ENCODE data around the gene PRKRA.
"Not testable (repeated sequence)": the region's sequence is repeated elsewhere in the genome, so short reads cannot be mapped to it uniquely, and the experiment has no call there.

PRKRA gene

DNA sequence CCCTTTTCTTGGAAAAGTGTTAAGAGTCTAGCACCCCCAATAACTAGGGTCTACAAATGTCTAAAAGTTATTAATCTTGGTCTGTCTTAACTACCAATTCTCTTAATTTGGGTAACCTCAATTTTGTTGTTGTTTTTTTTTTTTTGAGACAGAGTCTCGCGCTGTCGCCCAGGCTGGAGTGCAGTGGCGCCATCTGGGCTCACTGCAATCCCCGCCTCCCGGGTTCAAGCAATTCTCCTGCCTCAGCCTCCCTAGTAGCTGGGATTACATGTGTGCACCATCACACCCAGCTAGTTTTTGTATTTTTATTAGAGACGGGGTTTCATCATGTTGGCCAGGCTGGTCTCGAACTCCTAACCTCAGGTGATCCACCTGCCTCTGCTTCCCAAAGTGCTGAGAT lies 38.5 kb downstream of the PRKRA start:
- DNase-seq: not testable (repeated sequence)

DNA sequence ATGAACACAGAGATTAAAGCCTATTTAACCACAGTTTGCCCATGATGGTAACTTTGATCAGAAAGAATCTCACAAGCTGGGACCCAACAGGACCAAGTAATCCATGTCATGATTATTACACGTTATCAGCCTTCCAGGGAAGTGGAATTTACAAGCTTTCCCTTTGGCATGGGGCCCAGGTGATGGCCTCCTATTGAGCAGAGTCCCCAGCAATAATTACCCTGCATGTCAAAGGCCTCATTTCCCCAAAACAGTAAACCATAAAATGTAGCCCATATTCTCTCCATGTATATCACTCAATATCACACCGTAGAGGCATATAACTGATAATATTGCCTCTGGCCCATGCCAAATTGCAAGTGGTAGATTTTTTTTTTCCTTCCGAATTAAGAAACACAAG lies 38.9 kb downstream of the PRKRA start:
- no peak for DNase-seq

DNA sequence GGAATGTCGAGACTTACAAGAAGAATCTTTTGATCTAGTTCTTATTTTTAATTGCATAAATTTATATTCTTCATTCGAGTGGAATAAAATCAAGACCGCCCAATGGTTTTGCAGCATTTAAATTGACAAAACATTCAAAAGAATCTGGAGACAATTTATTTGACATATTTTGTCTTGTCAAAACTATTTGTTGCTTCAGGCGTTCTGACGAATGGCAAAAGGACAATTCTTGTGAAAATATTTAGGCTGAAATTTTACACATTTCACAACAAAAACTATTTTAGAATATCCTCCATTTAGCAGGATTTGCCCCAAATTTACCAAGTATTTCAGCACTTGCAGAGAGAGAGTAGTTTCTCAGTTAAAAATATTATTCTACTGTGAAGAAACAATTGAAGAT lies 41.7 kb downstream of the PRKRA start:
- DNase-seq: no peak

DNA sequence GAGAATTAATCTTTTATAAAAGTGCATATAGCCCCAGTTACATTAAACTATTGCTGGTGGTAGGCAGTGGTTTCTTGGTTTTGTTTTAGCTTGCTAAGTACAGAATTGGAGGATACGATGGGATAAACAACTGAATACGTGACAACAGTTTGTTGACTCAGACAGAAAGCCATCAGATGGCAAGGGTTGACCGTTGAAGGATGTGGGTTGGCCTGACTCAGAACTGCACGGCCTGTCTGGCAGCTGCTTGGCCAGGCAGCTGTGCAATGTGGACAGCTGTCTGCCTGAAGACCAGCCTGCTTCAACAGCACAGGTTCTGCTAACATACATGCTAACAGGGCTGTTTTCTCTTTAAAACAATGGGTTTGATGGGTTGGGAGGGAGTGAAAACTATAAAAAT lies 46.6 kb downstream of the PRKRA start:
- DNase-seq: peak; percentile 58

DNA sequence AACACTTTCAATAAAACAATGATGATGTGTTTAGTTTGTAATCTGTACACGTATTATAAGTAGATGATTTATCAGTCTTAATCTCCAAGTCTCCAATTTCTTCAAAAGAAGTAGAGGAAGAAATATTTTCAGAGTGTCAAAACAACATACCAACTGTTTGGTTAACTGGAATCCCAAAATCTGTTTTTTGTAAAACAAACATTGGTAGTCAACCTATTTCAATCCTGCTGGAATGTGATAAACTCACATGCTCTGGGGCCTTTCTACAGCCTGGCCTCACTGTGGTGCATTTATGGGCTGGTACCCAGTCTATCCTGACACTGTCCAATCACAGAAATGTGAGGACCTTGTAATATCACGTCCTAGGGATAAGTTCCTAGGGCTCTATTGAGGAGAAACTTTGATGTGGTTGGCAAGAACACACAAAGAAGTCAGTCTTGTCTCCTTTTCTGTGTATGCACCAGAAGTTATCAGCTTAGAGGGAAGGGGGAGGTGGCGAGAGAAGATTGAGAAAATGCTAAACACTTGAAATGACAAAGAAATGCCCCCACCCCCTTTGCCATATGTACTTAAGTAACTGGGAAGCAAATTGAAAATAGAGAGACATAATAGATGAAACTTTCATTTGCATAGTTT lies 47.2 kb downstream of the PRKRA start:
- DNase-seq: no peak

- no peak for DNase-seq
Observed at GRCh38 chr2:178401994-178402437, 49.0 kb downstream of the PRKRA start.

DNA sequence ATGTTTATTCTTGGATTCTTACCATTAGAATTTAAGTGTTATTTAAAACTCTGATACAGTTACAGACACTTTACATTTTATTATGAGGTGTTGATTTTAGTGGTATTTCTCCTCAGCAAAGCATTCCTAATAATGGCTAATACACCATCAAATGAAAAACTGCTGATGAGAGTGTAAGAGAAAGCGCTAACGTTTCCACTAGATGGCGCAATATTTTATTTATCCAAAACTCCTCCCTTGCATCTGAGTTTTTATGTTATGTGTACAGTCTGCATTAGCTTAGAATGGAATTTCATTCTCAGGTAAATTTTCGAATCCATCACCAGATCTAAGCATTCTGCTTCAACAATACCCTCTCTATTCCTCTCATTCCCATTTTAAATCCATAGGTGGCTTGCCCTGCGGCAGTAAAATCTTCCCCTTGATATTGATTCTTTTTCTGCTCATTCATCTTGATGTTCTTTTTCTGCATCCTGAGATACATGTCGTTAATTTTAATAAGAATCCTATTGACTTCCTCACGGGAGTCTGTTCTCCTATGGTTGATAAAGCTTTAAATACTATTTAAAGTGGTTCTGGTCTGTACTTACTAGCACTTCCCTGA lies 53.9 kb downstream of the PRKRA start:
- peak; percentile 20 for DNase-seq

DNA sequence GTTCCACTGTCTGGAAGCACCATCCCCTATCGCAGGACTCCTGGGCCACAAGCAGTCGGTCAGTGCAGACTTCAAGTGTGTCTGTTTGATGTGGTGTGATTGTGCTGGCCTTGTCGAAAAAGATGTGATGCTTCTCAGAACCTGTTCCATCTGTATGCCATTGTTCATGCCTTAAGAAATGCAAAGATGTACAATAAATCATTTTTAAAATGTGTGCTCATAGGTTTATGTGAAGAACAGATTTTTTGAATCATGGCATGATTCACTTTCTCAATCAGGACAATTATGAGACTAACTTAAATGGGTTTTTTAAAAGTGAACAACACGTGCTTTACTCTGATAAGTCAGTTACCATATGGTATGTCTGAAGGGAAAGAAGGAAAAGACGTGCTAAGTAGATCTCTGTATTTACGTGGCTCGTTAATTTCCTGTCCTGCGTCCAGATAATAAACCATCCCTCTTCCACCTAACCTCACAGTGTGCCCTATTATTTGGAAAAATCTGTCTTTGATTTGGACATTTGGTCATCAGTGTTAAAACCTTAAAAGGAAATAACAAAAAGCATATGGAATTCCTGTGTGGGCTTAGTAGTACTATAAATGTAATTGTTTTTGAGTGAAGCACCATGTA lies 54.9 kb downstream of the PRKRA start:
- no peak for DNase-seq

GRCh38 chr2:178395295-178395694 lies 55.7 kb downstream of the PRKRA start:
- DNase-seq: no peak

GRCh38 chr2:178394859-178395258 lies 56.1 kb downstream of the PRKRA start:
- DNase-seq: no peak

DNA sequence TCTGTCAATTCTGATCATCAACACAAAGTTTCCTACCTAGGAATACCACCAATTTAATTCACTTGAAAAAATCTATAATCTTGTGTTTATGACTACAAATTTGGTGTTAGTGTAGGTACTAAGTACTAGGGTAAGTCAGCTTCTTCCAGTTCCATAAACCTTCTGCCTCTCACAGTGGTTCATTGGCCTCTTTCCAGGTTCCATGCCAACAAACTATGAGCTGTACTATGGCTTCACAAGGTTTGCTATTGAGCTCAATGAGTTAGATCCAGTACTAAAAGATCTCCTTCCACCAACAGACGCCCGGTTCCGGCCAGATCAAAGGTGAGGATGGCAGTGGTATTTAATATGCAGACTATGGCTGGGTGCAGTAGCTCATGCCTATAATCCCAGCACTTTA lies 58.8 kb downstream of the PRKRA start:
- no peak for DNase-seq

DNA sequence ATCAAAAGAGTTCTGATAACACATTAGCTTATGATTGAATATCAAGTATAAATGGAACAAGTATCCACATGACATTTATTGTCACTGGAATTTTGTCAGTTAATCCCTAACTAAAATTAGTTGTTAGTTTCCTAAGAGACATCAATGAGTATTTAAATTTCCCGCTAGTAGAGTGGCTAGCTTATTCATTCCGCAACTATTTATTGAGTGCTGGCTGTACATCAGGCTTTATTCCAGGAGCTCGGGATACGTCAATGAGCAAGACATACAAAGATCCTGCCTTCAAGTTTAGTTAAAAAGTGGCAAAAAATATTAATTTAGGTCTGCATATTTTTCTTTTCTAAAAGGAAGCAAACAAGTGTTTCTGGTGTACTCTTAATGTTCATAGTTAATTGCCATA lies 59.3 kb downstream of the PRKRA start:
- DNase-seq: no peak

DNA sequence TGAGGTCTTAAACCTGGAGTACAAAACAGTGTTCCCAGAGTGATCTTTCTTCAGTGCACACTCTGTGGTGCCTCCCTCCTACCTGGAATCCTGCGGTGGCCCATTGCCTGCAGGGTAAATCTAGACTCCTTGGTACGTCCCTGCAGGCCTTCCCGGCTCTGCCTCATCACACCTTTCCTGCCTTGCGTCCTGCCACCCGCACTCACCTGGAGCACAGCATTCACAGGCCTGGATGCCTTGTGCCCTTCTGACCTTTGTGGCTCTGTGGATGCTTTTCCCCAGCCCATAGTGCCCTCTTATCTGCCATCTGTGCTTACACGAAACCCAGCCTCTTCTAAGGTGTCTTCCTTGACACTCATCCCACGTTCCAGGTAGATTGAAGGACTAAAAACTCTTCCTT lies 62.7 kb downstream of the PRKRA start:
- DNase-seq: no peak

DNA sequence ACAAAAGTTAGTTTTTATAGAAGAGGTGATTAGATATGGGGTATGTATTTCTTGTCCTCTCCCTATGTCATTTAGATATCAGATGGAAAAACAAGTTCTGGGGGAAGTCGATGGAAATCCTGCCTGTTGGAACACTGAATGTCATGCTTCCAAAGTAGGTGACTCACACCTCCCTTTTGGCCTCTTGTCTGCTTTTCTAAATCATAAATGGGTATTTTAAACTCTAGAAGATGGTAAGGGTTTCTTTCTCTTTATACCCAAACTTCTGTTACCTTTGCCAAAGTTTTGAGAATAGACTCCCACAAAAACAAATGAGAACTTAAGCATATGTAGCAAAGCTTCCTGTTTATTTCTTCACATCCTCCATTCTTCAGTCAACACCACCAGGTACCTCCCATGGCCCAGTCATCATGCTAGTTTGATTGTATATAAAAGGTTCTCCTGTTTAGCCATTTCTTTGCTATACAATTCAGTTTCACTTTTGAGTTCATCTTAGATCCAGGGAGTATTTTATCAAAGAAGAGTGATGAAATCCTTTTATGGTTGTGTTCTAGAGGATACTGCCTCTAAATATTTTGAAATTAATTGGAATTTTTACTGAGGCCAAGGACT lies 63.9 kb downstream of the PRKRA start:
- no peak for DNase-seq

GRCh38 chr2:178385595-178386148 lies 65.3 kb downstream of the PRKRA start:
- DNase-seq: no peak

DNA sequence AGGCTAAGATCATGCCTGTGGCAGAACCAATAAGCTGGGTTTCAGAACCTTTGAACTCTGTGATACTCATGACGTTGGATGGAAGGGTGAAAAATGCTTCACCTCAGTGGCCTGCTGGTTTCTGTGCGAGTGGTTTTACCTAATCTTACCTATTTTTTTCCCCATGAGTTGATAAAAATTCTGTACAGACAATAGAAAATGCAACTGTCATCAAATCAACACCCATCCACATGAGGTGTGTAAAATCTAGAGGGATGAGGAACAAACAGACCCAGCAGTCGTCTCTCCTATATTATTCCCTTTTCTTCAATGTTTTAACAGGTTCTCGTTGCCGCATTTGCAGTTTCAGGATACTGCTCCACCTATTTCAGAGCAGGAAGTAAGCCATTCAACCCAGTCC lies 67.3 kb downstream of the PRKRA start:
- no peak for DNase-seq

Measured in NCI-H774 (cell line).